CD4-positive, alpha-beta T cell treated with Interferon gamma for 1 hour (primary cell): ENCODE measurements around the gene GDAP1L1.
"Not testable (repeated sequence)": the region's sequence is repeated elsewhere in the genome, so short reads cannot be mapped to it uniquely, and the experiment has no call there.

Experiments
- DNase-seq: peaks from one replicate; pipeline ENCODE4 v3.0.0-alpha.2; 2020

Gene GDAP1L1

GRCh38 chr20:44256961-44257360, 9.9 kb downstream of the GDAP1L1 start:
- no peak for DNase-seq

- DNase-seq, result no peak
Observed at GRCh38 chr20:44258226-44258890, 11.2 kb downstream of the GDAP1L1 start.

- no peak for DNase-seq
Observed at GRCh38 chr20:44264287-44264686, 17.2 kb downstream of the GDAP1L1 start.

GRCh38 chr20:44268802-44269201, 21.7 kb downstream of the GDAP1L1 start:
- no peak for DNase-seq

GRCh38 chr20:44271915-44272663, 25.0 kb downstream of the GDAP1L1 start:
- DNase-seq, result no peak

- DNase-seq, result no peak
Observed at GRCh38 chr20:44273231-44274215, 26.4 kb downstream of the GDAP1L1 start.

- DNase-seq, result no peak
Observed at GRCh38 chr20:44274303-44275017, 27.4 kb downstream of the GDAP1L1 start.

GRCh38 chr20:44279228-44279627, 32.1 kb downstream of the GDAP1L1 start:
- no peak for DNase-seq

- DNase-seq, result no peak
Observed at GRCh38 chr20:44280387-44280786, 33.3 kb downstream of the GDAP1L1 start.

- DNase-seq, result no peak
Observed at GRCh38 chr20:44282192-44282591, 35.1 kb downstream of the GDAP1L1 start.

GRCh38 chr20:44284032-44284431, 36.9 kb downstream of the GDAP1L1 start:
- no peak for DNase-seq

- DNase-seq, result no peak
Observed at GRCh38 chr20:44287272-44288097, 40.4 kb downstream of the GDAP1L1 start.

GRCh38 chr20:44288252-44288651, 41.1 kb downstream of the GDAP1L1 start:
- no peak for DNase-seq

GRCh38 chr20:44291754-44292153, 44.6 kb downstream of the GDAP1L1 start:
- no peak for DNase-seq

- DNase-seq, result no peak
Observed at GRCh38 chr20:44296011-44296410, 48.9 kb downstream of the GDAP1L1 start.

- no peak for DNase-seq
Observed at GRCh38 chr20:44297721-44298120, 50.6 kb downstream of the GDAP1L1 start.

- DNase-seq, result not testable (repeated sequence)
Observed at GRCh38 chr20:44299011-44299535, 52.0 kb downstream of the GDAP1L1 start.

GRCh38 chr20:44301285-44301684, 54.2 kb downstream of the GDAP1L1 start:
- DNase-seq, result no peak

GRCh38 chr20:44302026-44302669, 55.0 kb downstream of the GDAP1L1 start:
- DNase-seq, result no peak

- DNase-seq, result no peak
Observed at GRCh38 chr20:44302736-44303135, 55.6 kb downstream of the GDAP1L1 start.

GRCh38 chr20:44304383-44304782, 57.3 kb downstream of the GDAP1L1 start:
- no peak for DNase-seq
